BE2C (cell line): ENCODE results near the gene SRRM4.

ENCODE experiments used
- DNase-seq: peaks from one replicate; pipeline ENCODE4 v3.0.0-alpha.2; 2020
- H3K27me3 ChIP-seq: fragments of 250-450 bp; sonication (Bioruptor Pico); 2 replicates; pipeline ENCODE4 v1.5.1; 2020; ENCODE audit warnings: mild to moderate bottlenecking
- H3K36me3 ChIP-seq: fragments of 250-450 bp; sonication (Bioruptor Pico); 2 replicates; pipeline ENCODE4 v1.5.1; 2020; ENCODE audit warnings: mild to moderate bottlenecking
- H3K4me1 ChIP-seq: fragments of 250-450 bp; sonication (Bioruptor Pico); 2 replicates; pipeline ENCODE4 v1.5.1; 2020
- H3K4me3 ChIP-seq: 2 replicates; pipeline ENCODE4 v1.5.1; 2011; ENCODE audit warnings: low read depth, low read length
- H3K9me3 ChIP-seq: fragments of 250-450 bp; sonication (Bioruptor Pico); 2 replicates; pipeline ENCODE4 v1.5.1; 2020
- CTCF ChIP-seq: IDR thresholded peaks from 2 replicates; pipeline ENCODE4 v1.5.1; 2012; ENCODE audit warnings: mild to moderate bottlenecking, low read depth, low read length

The SRRM4 gene

GRCh38 chr12:119139448-119139847, 158.1 kb downstream of the SRRM4 start:
- Histone ChIP-seq H3K4me3 (no peak overlapping the region), H3K36me3 (peaks cover 24% of the 10 kb centered on the region), H3K27me3 (no peaks in the 10 kb centered on the region), H3K4me1 (no peaks in the 10 kb centered on the region), H3K9me3 (no peaks in the 10 kb centered on the region)
- TF ChIP-seq CTCF = no peak
- DNase-seq = no peak

DNA sequence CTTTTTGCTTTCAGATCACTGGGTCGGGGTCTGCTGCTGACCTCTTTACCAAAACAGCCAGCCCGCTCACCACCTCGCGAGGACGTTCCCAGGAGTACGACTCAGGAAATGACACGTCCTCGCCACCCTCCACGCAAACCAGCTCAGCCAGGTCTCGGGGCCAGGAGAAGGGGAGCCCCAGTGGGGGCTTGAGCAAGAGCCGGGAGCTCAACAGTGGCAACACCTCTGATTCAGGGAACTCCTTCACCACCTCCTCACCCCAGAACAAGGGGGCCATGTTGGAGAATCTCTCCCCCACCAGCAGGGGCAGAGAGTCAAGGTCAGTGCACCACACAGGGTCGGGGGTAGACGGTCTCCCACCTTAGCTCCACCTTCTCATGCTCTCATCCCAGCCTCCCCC, 164.0 kb downstream of the SRRM4 start:
- Histone ChIP-seq H3K4me1 (no peaks in the 10 kb centered on the region), H3K27me3 (no peaks in the 10 kb centered on the region), H3K9me3 (no peaks in the 10 kb centered on the region), H3K4me3 (no peak overlapping the region), H3K36me3 (peaks cover 45% of the 10 kb centered on the region)
- DNase-seq = no peak
- no peak for TF ChIP-seq CTCF

- no peaks in the 10 kb centered on the region; the same call in 1 of the 2 replicates for H3K9me3 ChIP-seq
- H3K36me3 ChIP-seq = peaks cover 67% of the 10 kb centered on the region
- TF ChIP-seq CTCF = no peak
- no peak for DNase-seq
- no peak overlapping the region for H3K4me3 ChIP-seq
- no peaks in the 10 kb centered on the region for H3K4me1 ChIP-seq
- no peaks in the 10 kb centered on the region for H3K27me3 ChIP-seq
Measured at GRCh38 chr12:119147847-119148448, 166.6 kb downstream of the SRRM4 start.

DNA sequence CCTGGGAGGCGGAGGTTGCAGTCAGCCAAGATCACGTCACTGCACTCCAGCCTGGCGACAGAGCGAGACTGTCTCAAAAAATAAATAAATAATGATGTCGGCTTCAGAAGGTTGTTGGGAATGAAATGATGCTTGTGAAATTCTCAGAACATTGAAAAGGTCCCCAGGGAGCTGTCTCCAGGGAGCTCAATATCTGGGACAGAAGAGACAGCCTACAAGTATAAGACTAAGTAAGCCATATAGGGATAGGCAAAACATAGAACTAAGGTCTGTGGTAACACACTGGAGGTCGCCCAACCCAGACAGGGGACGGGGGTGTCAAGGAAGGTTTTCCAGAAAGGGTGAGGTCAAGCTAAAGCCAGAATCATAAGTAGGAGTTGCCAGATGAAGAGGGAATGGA, 167.9 kb downstream of the SRRM4 start:
- no peaks in the 10 kb centered on the region; the same call in 1 of the 2 replicates for H3K9me3 ChIP-seq
- peaks cover 73% of the 10 kb centered on the region for H3K36me3 ChIP-seq
- no peaks in the 10 kb centered on the region for H3K27me3 ChIP-seq
- no peak for DNase-seq
- H3K4me1 ChIP-seq = no peaks in the 10 kb centered on the region
- TF ChIP-seq CTCF = no peak
- no peak overlapping the region for H3K4me3 ChIP-seq

DNA sequence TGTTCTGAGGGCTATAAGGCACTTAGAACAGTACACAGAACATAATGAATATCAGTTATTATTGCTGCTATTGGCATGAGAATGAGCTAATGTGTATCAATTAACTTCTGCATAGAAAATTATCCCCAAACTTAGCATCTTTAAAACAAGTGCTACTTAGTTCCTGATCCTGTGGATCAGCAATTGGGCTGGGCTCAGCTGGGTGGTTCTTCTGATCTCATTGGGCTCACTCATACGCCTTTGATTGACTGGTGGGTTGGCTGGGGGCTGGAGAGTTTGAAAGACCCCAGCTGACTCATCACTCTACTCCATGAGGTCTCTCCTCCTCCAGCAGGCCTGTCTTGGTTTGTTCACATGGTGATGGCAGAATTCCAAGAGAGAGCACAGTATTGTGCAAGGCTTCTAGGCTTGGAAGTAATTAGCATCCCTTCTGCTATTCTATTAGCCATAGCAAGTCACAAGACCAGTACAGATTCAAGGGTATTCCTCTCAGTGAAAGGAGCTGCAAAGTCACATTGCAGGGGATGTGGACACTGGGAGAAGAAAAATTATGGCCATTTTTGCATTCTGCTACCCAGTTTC, 170.2 kb downstream of the SRRM4 start:
- no peaks in the 10 kb centered on the region for H3K27me3 ChIP-seq
- no peak for TF ChIP-seq CTCF
- no peak for DNase-seq
- no peak overlapping the region for H3K4me3 ChIP-seq
- no peaks in the 10 kb centered on the region; the same call in 1 of the 2 replicates for H3K9me3 ChIP-seq
- peaks cover 66% of the 10 kb centered on the region for H3K36me3 ChIP-seq
- H3K4me1 ChIP-seq = no peaks in the 10 kb centered on the region
